PC-9 (cell line): ENCODE data around the gene STK24. TPM values are rescaled to one million over a fixed set of nuclear protein-coding genes. Genes with fewer than 3 reads are reported as not detected.
"Not testable (repeated sequence)": the region's sequence is repeated elsewhere in the genome, so short reads cannot be mapped to it uniquely, and the experiment has no call there.

Experiments
- BruUV-seq: library from RNA; stranded (reverse); fragments of 400-500 nt; replicated peaks from 2 replicates; lab custom pipeline; 2021; lab: Mats Ljungman, UMichigan
- CTCF ChIA-PET: fragments of 300-600 bp; sonication (Branson Sonifier 250); formaldehyde crosslinking; loops from one replicate; lab custom pipeline; 2022; ENCODE audit warnings: antibody characterized with exemption; lab: Charles Lee
- POLR2A ChIA-PET: fragments of 300-600 bp; sonication (Branson Sonifier 250); formaldehyde crosslinking; loops from one replicate; lab custom pipeline; 2022; ENCODE audit warnings: antibody characterized with exemption; ENCODE audit not compliant: unreplicated experiment; lab: Charles Lee
- DNase-seq, 2 experiments: peaks; one replicate each; pipeline versions ENCODE4 v3.0.0 to v3.0.0-alpha.2; 2015 to 2022; ENCODE audit warnings: mixed read lengths in 1 of 2
- H2AFZ ChIP-seq: fragments of 200-600 bp; sonication (generic); 2 replicates; pipeline ENCODE4 v1.8.1; 2017; ENCODE audit warnings: antibody characterized with exemption
- H3F3A ChIP-seq: fragments of 200-600 bp; sonication (generic); 2 replicates; pipeline ENCODE4 v1.8.1; 2017; ENCODE audit warnings: antibody characterized with exemption, mild to moderate bottlenecking, low read depth; ENCODE audit not compliant: insufficient read depth
- H3K27ac ChIP-seq: fragments of 200-600 bp; sonication (generic); 2 replicates; pipeline ENCODE4 v1.6.1; 2016; ENCODE audit warnings: mixed run types
- H3K27me3 ChIP-seq: fragments of 200-600 bp; sonication (generic); 2 replicates; pipeline ENCODE4 v1.6.1; 2016; ENCODE audit warnings: low read depth, mixed run types; ENCODE audit not compliant: insufficient read depth
- H3K36me3 ChIP-seq: fragments of 200-600 bp; sonication (generic); 2 replicates; pipeline ENCODE4 v1.6.1; 2016; ENCODE audit warnings: low read depth, mixed run types
- H3K4me1 ChIP-seq: fragments of 200-600 bp; sonication (generic); replicated peaks from 2 replicates; pipeline ENCODE4 v1.6.1; 2016; ENCODE audit warnings: mixed run types; ENCODE audit not compliant: insufficient read depth
- H3K4me2 ChIP-seq: fragments of 200-600 bp; sonication (generic); 2 replicates; pipeline ENCODE4 v1.6.1; 2017; ENCODE audit warnings: mixed run types
- H3K4me3 ChIP-seq: fragments of 200-600 bp; sonication (generic); 2 replicates; pipeline ENCODE4 v1.6.1; 2016; ENCODE audit warnings: mixed run types
- H3K79me2 ChIP-seq: fragments of 200-600 bp; sonication (generic); 2 replicates; pipeline ENCODE4 v1.6.1; 2017; ENCODE audit warnings: low read depth, mixed run types
- H3K9me2 ChIP-seq: fragments of 200-600 bp; sonication (generic); 2 replicates; pipeline ENCODE4 v1.8.1; 2017; ENCODE audit warnings: mild to moderate bottlenecking; ENCODE audit not compliant: insufficient read depth
- H3K9me3 ChIP-seq: fragments of 200-600 bp; sonication (generic); 2 replicates; pipeline ENCODE4 v1.8.1; 2016; ENCODE audit warnings: low read depth; ENCODE audit not compliant: insufficient read depth
- H4K20me1 ChIP-seq: fragments of 200-600 bp; sonication (generic); 2 replicates; pipeline ENCODE4 v1.8.1; 2017; ENCODE audit not compliant: insufficient read depth
- CTCF ChIP-seq: fragments of 200-600 bp; sonication (generic); conservative IDR thresholded peaks from 2 replicates; pipeline ENCODE4 v1.6.1; 2017; ENCODE audit warnings: mixed run types, antibody characterized with exemption, mild to moderate bottlenecking, moderate library complexity
- EZH2 ChIP-seq: fragments of 200-600 bp; sonication (generic); IDR thresholded peaks from 2 replicates; pipeline ENCODE4 v1.8.0; 2017; ENCODE audit warnings: antibody characterized with exemption, low read depth
- intact Hi-C: fragments of 100-400 bp; cut with micrococcal nuclease; formaldehyde crosslinking; loops from one replicate; pipeline ENCODE4 v1.10.0; 2022; ENCODE audit not compliant: unreplicated experiment
- total RNA-seq: library from RNA; stranded (reverse); gene quantifications from 2 replicates; pipeline ENCODE4 v1.2.3, GENCODE V29; 2021

STK24 gene
- total RNA-seq, 1 experiment from 2014 or later: 134 TPM

GRCh38 chr13:98622931-98623331 lies 46.0 kb upstream of the STK24 start:
- POLR2A ChIA-PET: interaction anchor here (0.6 kb wide), 1 partner anchor 87 kb away, joined by 7 read pairs; no protein-coding TSS in a partner anchor
- Histone ChIP-seq H3K9me3 (no peaks in the 10 kb centered on the region), H2AFZ (no peak overlapping the region), H3K4me2 (no peak overlapping the region), H3K4me3 (no peak overlapping the region), H3F3A (no peaks in the 10 kb centered on the region), H3K79me2 (no peaks in the 10 kb centered on the region), H3K4me1 (no peaks in the 10 kb centered on the region), H4K20me1 (no peaks in the 10 kb centered on the region), H3K27me3 (no peaks in the 10 kb centered on the region), H3K27ac (no peak overlapping the region), H3K36me3 (no peaks in the 10 kb centered on the region), H3K9me2 (no peaks in the 10 kb centered on the region)
- CTCF ChIA-PET: interaction anchor here (0.6 kb wide), 1 partner anchor 773 kb away, joined by 4 read pairs; no protein-coding TSS in a partner anchor
- no peak for TF ChIP-seq EZH2
- TF ChIP-seq CTCF: no peak
- no peak for DNase-seq
- intact Hi-C loops: no loop called here
- no TSS peak for BruUV-seq

- H3K4me3 ChIP-seq: no peak overlapping the region
- no peak overlapping the region for H3K27ac ChIP-seq
- H3K79me2 ChIP-seq: no peaks in the 10 kb centered on the region
- H3K36me3 ChIP-seq: no peaks in the 10 kb centered on the region
- BruUV-seq: no TSS peak
- no peaks in the 10 kb centered on the region for H3K4me1 ChIP-seq
- POLR2A ChIA-PET: no interaction called here
- no peaks in the 10 kb centered on the region for H4K20me1 ChIP-seq
- no peaks in the 10 kb centered on the region for H3F3A ChIP-seq
- H3K27me3 ChIP-seq: no peaks in the 10 kb centered on the region
- DNase-seq: no peak
- no peaks in the 10 kb centered on the region for H3K9me3 ChIP-seq
- TF ChIP-seq EZH2 (no peak), CTCF (no peak)
- CTCF ChIA-PET: no interaction called here
- H3K9me2 ChIP-seq: no peaks in the 10 kb centered on the region
- H2AFZ ChIP-seq: no peak overlapping the region
- H3K4me2 ChIP-seq: no peak overlapping the region
- intact Hi-C loops: no loop called here
Observed at GRCh38 chr13:98619556-98619955, 42.6 kb upstream of the STK24 start.

GRCh38 chr13:98615595-98615994 lies 38.7 kb upstream of the STK24 start:
- H3K79me2 ChIP-seq, H3K4me3 ChIP-seq, DNase-seq, intact Hi-C loops, H3K9me2 ChIP-seq, H3K27me3 ChIP-seq, H4K20me1 ChIP-seq, H2AFZ ChIP-seq, H3K4me1 ChIP-seq, H3K36me3 ChIP-seq, H3K9me3 ChIP-seq, H3F3A ChIP-seq, H3K27ac ChIP-seq, POLR2A ChIA-PET, H3K4me2 ChIP-seq, BruUV-seq: not testable (repeated sequence)
- CTCF ChIA-PET: interaction anchor here (0.6 to 0.7 kb wide), 2 partner anchors 45 to 767 kb away, joined by 3 read pairs; no protein-coding TSS in a partner anchor

GRCh38 chr13:98613591-98613990 lies 36.7 kb upstream of the STK24 start:
- intact Hi-C loops: no loop called here
- H3K27ac ChIP-seq: no peak overlapping the region
- no peak overlapping the region for H2AFZ ChIP-seq
- H3K27me3 ChIP-seq: no peaks in the 10 kb centered on the region
- H3K9me3 ChIP-seq: no peaks in the 10 kb centered on the region
- TF ChIP-seq CTCF (no peak), EZH2 (no peak)
- POLR2A ChIA-PET: no interaction called here
- no peaks in the 10 kb centered on the region for H4K20me1 ChIP-seq
- H3K4me2 ChIP-seq: no peak overlapping the region
- no peaks in the 10 kb centered on the region for H3F3A ChIP-seq
- no peaks in the 10 kb centered on the region for H3K9me2 ChIP-seq
- no peak for DNase-seq
- BruUV-seq: no TSS peak
- CTCF ChIA-PET: no interaction called here
- no peaks in the 10 kb centered on the region for H3K36me3 ChIP-seq
- H3K79me2 ChIP-seq: no peaks in the 10 kb centered on the region
- H3K4me3 ChIP-seq: no peak overlapping the region
- H3K4me1 ChIP-seq: no peaks in the 10 kb centered on the region
